H1 (cell line): Measurements from ENCODE around the gene KLHL29. TPM values are rescaled to one million over a fixed set of nuclear protein-coding genes. Genes with fewer than 3 reads are reported as not detected.

Experiments
- CTCF ChIA-PET: fragments of 300-600 bp; sonication (Branson Sonifier 250); formaldehyde crosslinking; loops from one replicate; lab custom pipeline; 2021; ENCODE audit not compliant: partially characterized antibody; lab: Charles Lee
- POLR2A ChIA-PET: fragments of 300-600 bp; sonication (Branson Sonifier 250); formaldehyde crosslinking; loops from one replicate; lab custom pipeline; 2021; ENCODE audit warnings: inconsistent platforms; ENCODE audit not compliant: partially characterized antibody; lab: Charles Lee
- DNase-seq, 2 experiments: peaks; one replicate each; pipeline versions ENCODE4 v3.0.0 to v3.0.0-alpha.2; 2010 to 2022; ENCODE audit warnings: low spot score in 2 of 2, low read depth in 1 of 2, mixed read lengths in 1 of 2
- FAIRE-seq: peaks from 2 replicates; lab custom pipeline; 2011; peaks lifted over from hg19 to GRCh38; lab: Jason Lieb, UNC
- H2AFZ ChIP-seq: 2 replicates; pipeline ENCODE4 v1.8.1; 2012; ENCODE audit warnings: low read length, inconsistent platforms
- H2AK5ac ChIP-seq: 2 replicates; pipeline ENCODE4 v1.6.1; 2013; ENCODE audit warnings: low read depth, low read length
- H2BK120ac ChIP-seq: replicated peaks from 2 replicates; pipeline ENCODE3; 2013; ENCODE audit warnings: low read depth, low read length, inconsistent platforms
- H2BK12ac ChIP-seq: 2 replicates; pipeline ENCODE4 v1.6.1; 2013; ENCODE audit warnings: low read depth, low read length
- H2BK15ac ChIP-seq: 2 replicates; pipeline ENCODE4 v1.6.1; 2013; ENCODE audit warnings: low read length
- H2BK20ac ChIP-seq: 2 replicates; pipeline ENCODE4 v1.6.1; 2013; ENCODE audit warnings: low read length
- H2BK5ac ChIP-seq: 2 replicates; pipeline ENCODE4 v1.6.1; 2013; ENCODE audit warnings: low read depth, low read length
- H3K14ac ChIP-seq: 2 replicates; pipeline ENCODE4 v1.6.1; 2013; ENCODE audit warnings: inconsistent platforms; ENCODE audit not compliant: insufficient read length
- H3K18ac ChIP-seq: 2 replicates; pipeline ENCODE4 v1.6.1; 2013; ENCODE audit warnings: low read length; ENCODE audit errors: extremely low read depth
- H3K23ac ChIP-seq: 2 replicates; pipeline ENCODE4 v1.6.1; 2013; ENCODE audit warnings: inconsistent platforms; ENCODE audit not compliant: insufficient read length
- H3K23me2 ChIP-seq: 2 replicates; pipeline ENCODE4 v1.6.1; 2013; ENCODE audit warnings: low read depth, low read length
- H3K27ac ChIP-seq: 2 replicates; pipeline ENCODE4 v1.6.1; 2011; ENCODE audit warnings: low read depth, low read length, inconsistent platforms
- H3K27me3 ChIP-seq, 4 experiments: replicated peaks in 1 of 4; 1 replicate in 1 of 4; 2 replicates in 3 of 4; pipeline versions ENCODE4 v1.6.1 to v1.8.1; 2011 to 2013; ENCODE audit warnings: low read length in 3 of 4, mild to moderate bottlenecking in 3 of 4, inconsistent platforms in 2 of 4, mixed read lengths in 2 of 4, moderate library complexity in 1 of 4; ENCODE audit not compliant: control insufficient read depth in 3 of 4, insufficient read depth in 3 of 4; ENCODE audit errors: extremely low read depth in 1 of 4
- H3K36me3 ChIP-seq, 4 experiments: 2 replicates each; pipeline versions ENCODE4 v1.6.1 to v1.8.1; 2011 to 2013; ENCODE audit warnings: mild to moderate bottlenecking in 4 of 4, low read length in 3 of 4, moderate library complexity in 2 of 4, control low read depth in 1 of 4, inconsistent platforms in 1 of 4; ENCODE audit not compliant: insufficient read depth in 4 of 4, control insufficient read depth in 2 of 4
- H3K4ac ChIP-seq: replicated peaks from 2 replicates; pipeline ENCODE3; 2013; ENCODE audit warnings: low read length, low read depth, mixed read lengths, inconsistent platforms; ENCODE audit not compliant: insufficient read length
- H3K4me1 ChIP-seq, 4 experiments: replicated peaks in 1 of 4; 1 replicate in 1 of 4; 2 replicates in 3 of 4; pipeline versions ENCODE4 v1.6.1 to v1.8.1; 2011 to 2013; ENCODE audit warnings: low read length in 3 of 4, inconsistent platforms in 2 of 4, mixed read lengths in 1 of 4; ENCODE audit not compliant: insufficient read depth in 4 of 4, control insufficient read depth in 3 of 4
- H3K4me2 ChIP-seq, 2 experiments: 2 replicates each; pipeline versions ENCODE4 v1.6.1 to v1.8.1; 2011 to 2013; ENCODE audit warnings: low read depth in 2 of 2, low read length in 2 of 2, control low read depth in 1 of 2, inconsistent platforms in 1 of 2, mild to moderate bottlenecking in 1 of 2; ENCODE audit not compliant: insufficient read depth in 1 of 2
- H3K4me3 ChIP-seq, 4 experiments: fragments of 200-600, 300-600 bp in 1 of 4; sonication (generic), shearing (Covaris generic), sonication (Bioruptor Twin) in 1 of 4; 2 replicates each; pipeline versions ENCODE4 v1.5.1 to v1.8.1; 2011 to 2016; ENCODE audit warnings: low read length in 4 of 4, low read depth in 3 of 4, control low read depth in 2 of 4, inconsistent platforms in 2 of 4, mild to moderate bottlenecking in 2 of 4, mixed read lengths in 1 of 4, moderate library complexity in 1 of 4; ENCODE audit not compliant: insufficient read depth in 2 of 4; ENCODE audit errors: extremely low read depth in 1 of 4
- H3K56ac ChIP-seq: replicated peaks from 2 replicates; pipeline ENCODE3; 2013; ENCODE audit warnings: low read depth, mild to moderate bottlenecking, mixed read lengths, low read length, inconsistent platforms; ENCODE audit not compliant: insufficient read length
- H3K79me1 ChIP-seq: 2 replicates; pipeline ENCODE4 v1.6.1; 2013; ENCODE audit warnings: low read depth, low read length, control low read depth
- H3K79me2 ChIP-seq, 2 experiments: 2 replicates each; pipeline versions ENCODE4 v1.6.1 to v1.8.1; 2012 to 2013; ENCODE audit warnings: low read length in 2 of 2, mild to moderate bottlenecking in 2 of 2, inconsistent platforms in 1 of 2; ENCODE audit not compliant: insufficient read depth in 2 of 2, control insufficient read depth in 1 of 2
- H3K9ac ChIP-seq, 4 experiments: replicated peaks in 1 of 4; 1 replicate in 1 of 4; 2 replicates in 3 of 4; pipeline versions ENCODE4 v1.6.1 to v1.8.1; 2011 to 2013; ENCODE audit warnings: low read depth in 3 of 4, low read length in 3 of 4, control low read depth in 2 of 4, mild to moderate bottlenecking in 2 of 4, moderate library complexity in 2 of 4, inconsistent platforms in 1 of 4; ENCODE audit errors: extremely low read depth in 1 of 4
- H3K9me3 ChIP-seq, 2 experiments: 2 replicates each; pipeline versions ENCODE4 v1.6.1 to v1.8.1; 2012 to 2013; ENCODE audit warnings: mild to moderate bottlenecking in 2 of 2, moderate library complexity in 2 of 2, control low read depth in 1 of 2, inconsistent platforms in 1 of 2, low read depth in 1 of 2, low read length in 1 of 2, mixed read lengths in 1 of 2; ENCODE audit not compliant: insufficient read depth in 2 of 2
- H4K20me1 ChIP-seq, 2 experiments: replicated peaks in 1 of 2; 2 replicates each; pipeline versions ENCODE3 to v1.8.1; 2011 to 2013; ENCODE audit warnings: inconsistent platforms in 2 of 2, low read length in 2 of 2, mild to moderate bottlenecking in 1 of 2; ENCODE audit not compliant: insufficient read depth in 2 of 2, control insufficient read depth in 1 of 2
- H4K5ac ChIP-seq: 2 replicates; pipeline ENCODE4 v1.6.1; 2013; ENCODE audit warnings: low read length, low read depth, mixed read lengths, inconsistent platforms; ENCODE audit not compliant: insufficient read length
- H4K8ac ChIP-seq: 2 replicates; pipeline ENCODE4 v1.8.0; 2013; ENCODE audit warnings: mild to moderate bottlenecking, moderate library complexity, low read length, inconsistent platforms; ENCODE audit not compliant: insufficient read depth; ENCODE audit errors: extremely low read depth
- H4K91ac ChIP-seq: replicated peaks from 2 replicates; pipeline ENCODE3; 2013; ENCODE audit warnings: low read length, mixed read lengths, inconsistent platforms; ENCODE audit not compliant: insufficient read length
- ATF2 ChIP-seq: IDR thresholded peaks from 2 replicates; pipeline ENCODE4 v1.6.1; 2012; ENCODE audit warnings: low read length, inconsistent platforms
- CREB1 ChIP-seq: IDR thresholded peaks from 2 replicates; pipeline ENCODE4 v1.6.1; 2012; ENCODE audit warnings: inconsistent platforms
- KDM1A ChIP-seq: fragments of 200-600, 300-600 bp; sonication (generic); IDR thresholded peaks from 2 replicates; pipeline ENCODE4 v1.7.1; 2016; ENCODE audit warnings: mild to moderate bottlenecking, low read length, borderline replicate concordance
- KDM4A ChIP-seq: IDR thresholded peaks from one replicate; pipeline ENCODE4 v1.7.1; 2012; ENCODE audit warnings: low read depth, mild to moderate bottlenecking, moderate library complexity, low read length, inconsistent platforms; ENCODE audit not compliant: severe bottlenecking
- WGBS, 2 experiments: shearing (Covaris generic) in 1 of 2; methylation state at CpG; one replicate each; pipeline versions ENCODE4 v1.1.6 to v1.1.7; 2013 to 2015; ENCODE audit warnings: low lambda C conversion rate in 2 of 2, mixed read lengths in 2 of 2, inconsistent platforms in 1 of 2, low coverage in 1 of 2, missing lambda C conversion rate in 1 of 2; ENCODE audit not compliant: insufficient replicate concordance in 2 of 2, insufficient coverage in 1 of 2, insufficient read length in 1 of 2; ENCODE audit errors: extremely low coverage in 1 of 2, missing lambda C conversion rate in 1 of 2; 5-methylcytosine and 5-hydroxymethylcytosine counted together
- polyA plus RNA-seq, 7 experiments: library from polyadenylated mRNA; depleted of rRNA in 3 of 7; stranded (reverse) in 5 of 7; unstranded in 2 of 7; fragments of >200 nt in 5 of 7; fragments of 200-250 nt in 2 of 7; gene quantifications; 1 replicate in 5 of 7; 2 replicates in 1 of 7; 4 replicates in 1 of 7; pipeline versions ENCODE4 v1.2.1 to v1.2.3, GENCODE V29; 2011 to 2013; ENCODE audit warnings: missing spikeins in 2 of 7, mixed read lengths in 2 of 7
- total RNA-seq: library from RNA; stranded (reverse); fragmentation: NEBNext Ultra II Directional; extraction: Animal tissue kit (Norgen Biotek cat#: 25700); gene quantifications from 2 replicates; pipeline ENCODE4 v1.2.1, GENCODE V29; 2021

The KLHL29 gene
- total and polyA plus RNA-seq, 2 of the 8 experiments (the other 6 are each of a cell fraction or from before 2014, with no cell fraction given), result 1.1 to 4.7 TPM

GRCh38 chr2:23402205-23402740 is 17.3 kb downstream of the KLHL29 start:
- no peak overlapping the region for H3K14ac ChIP-seq
- DNase-seq (no peak), FAIRE-seq (no peak)
- no peak overlapping the region for H2BK5ac ChIP-seq
- H3K18ac ChIP-seq, result no peak overlapping the region
- no peaks in the 10 kb centered on the region for H3K9me3 ChIP-seq
- 93% methylated on average over 6 of the region's 6 CpGs; no CpG with 5 or more reads in 1 of the 2 experiments for WGBS, 2 experiments
- no peaks in the 10 kb centered on the region for H3K23me2 ChIP-seq
- TF ChIP-seq CREB1 (no peak), KDM1A (no peak), ATF2 (no peak), KDM4A (no peak)
- no peak overlapping the region for H2AFZ ChIP-seq
- H3K9ac ChIP-seq, result no peak overlapping the region
- H3K4me3 ChIP-seq, result no peak overlapping the region
- no peaks in the 10 kb centered on the region for H3K27me3 ChIP-seq
- H2BK15ac ChIP-seq, result no peak overlapping the region
- no peak overlapping the region for H2AK5ac ChIP-seq
- ChIA-PET CTCF (no interaction called here), POLR2A (interaction anchor here (0.7 kb wide), 1 partner anchor 207 kb away, joined by 3 read pairs; no protein-coding TSS in a partner anchor)
- H2BK20ac ChIP-seq, result no peak overlapping the region
- H4K91ac ChIP-seq, result no peak overlapping the region
- H3K36me3 ChIP-seq, result no peaks in the 10 kb centered on the region
- H4K8ac ChIP-seq, result no peak overlapping the region
- no peak overlapping the region for H4K5ac ChIP-seq
- H3K79me1 ChIP-seq, result no peaks in the 10 kb centered on the region
- H4K20me1 ChIP-seq, result peaks cover 0 to 2% of the 10 kb centered on the region in 2 experiments
- H3K23ac ChIP-seq, result no peak overlapping the region
- no peak overlapping the region for H3K27ac ChIP-seq
- H3K79me2 ChIP-seq, result no peaks in the 10 kb centered on the region
- H2BK120ac ChIP-seq, result no peak overlapping the region
- no peak overlapping the region for H3K56ac ChIP-seq
- no peak overlapping the region for H2BK12ac ChIP-seq
- H3K4me1 ChIP-seq, result peaks cover 0 to 8% (median 4%) of the 10 kb centered on the region in 4 experiments; a peak in 4 of 7 replicates
- H3K4me2 ChIP-seq, result no peak overlapping the region
- no peak overlapping the region for H3K4ac ChIP-seq
